OCI-LY1 (cell line): ENCODE data around the gene PRKG1.

Experiments
- EZH2 ChIP-seq: fragments of 200-600 bp; sonication (generic), shearing (Covaris generic); IDR thresholded peaks from 2 replicates; pipeline ENCODE4 v1.8.0; 2017; ENCODE audit warnings: borderline replicate concordance, mixed run types, mild to moderate bottlenecking, antibody characterized with exemption, low read length, moderate library complexity, mixed read lengths
- TF ChIP-seq, protein P1 (sequence below): fragments of 200-600 bp; sonication (generic), shearing (Covaris generic); IDR thresholded peaks from 2 replicates; pipeline ENCODE4 v1.5.1; 2017; ENCODE audit warnings: mild to moderate bottlenecking, antibody characterized with exemption, low read length, moderate library complexity, mixed read lengths

DNA sequence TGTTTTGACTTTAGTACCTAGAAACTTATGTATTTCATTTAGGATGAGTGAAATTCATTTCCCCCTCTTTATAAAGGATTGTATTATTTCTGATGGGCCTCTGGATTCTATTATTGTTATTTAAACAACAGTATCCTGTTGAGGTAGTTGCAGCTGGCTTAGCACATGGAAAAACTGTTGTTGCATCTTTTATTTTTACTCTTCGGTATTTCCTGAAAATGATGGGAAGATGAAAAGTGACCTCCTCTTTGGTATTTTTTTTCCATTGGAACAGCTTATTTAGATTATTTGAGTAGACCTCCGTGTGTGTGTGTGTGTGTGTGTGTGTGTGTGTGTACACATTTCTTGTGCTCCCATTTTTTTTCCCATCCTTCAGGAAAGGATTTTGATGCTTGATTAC is 129.8 kb downstream of the PRKG1 start:
- TF ChIP-seq, protein P1, sequence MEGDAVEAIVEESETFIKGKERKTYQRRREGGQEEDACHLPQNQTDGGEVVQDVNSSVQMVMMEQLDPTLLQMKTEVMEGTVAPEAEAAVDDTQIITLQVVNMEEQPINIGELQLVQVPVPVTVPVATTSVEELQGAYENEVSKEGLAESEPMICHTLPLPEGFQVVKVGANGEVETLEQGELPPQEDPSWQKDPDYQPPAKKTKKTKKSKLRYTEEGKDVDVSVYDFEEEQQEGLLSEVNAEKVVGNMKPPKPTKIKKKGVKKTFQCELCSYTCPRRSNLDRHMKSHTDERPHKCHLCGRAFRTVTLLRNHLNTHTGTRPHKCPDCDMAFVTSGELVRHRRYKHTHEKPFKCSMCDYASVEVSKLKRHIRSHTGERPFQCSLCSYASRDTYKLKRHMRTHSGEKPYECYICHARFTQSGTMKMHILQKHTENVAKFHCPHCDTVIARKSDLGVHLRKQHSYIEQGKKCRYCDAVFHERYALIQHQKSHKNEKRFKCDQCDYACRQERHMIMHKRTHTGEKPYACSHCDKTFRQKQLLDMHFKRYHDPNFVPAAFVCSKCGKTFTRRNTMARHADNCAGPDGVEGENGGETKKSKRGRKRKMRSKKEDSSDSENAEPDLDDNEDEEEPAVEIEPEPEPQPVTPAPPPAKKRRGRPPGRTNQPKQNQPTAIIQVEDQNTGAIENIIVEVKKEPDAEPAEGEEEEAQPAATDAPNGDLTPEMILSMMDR = no peak
- no peak for TF ChIP-seq EZH2
